Chondrocyte (in vitro differentiated cells): ENCODE results near the gene GID4. TPM values are rescaled to one million over a fixed set of nuclear protein-coding genes. Genes with fewer than 3 reads are reported as not detected.

Experiments used
- DNase-seq: peaks from one replicate; pipeline ENCODE4 v3.0.0; 2021; ENCODE audit warnings: mixed read lengths, low spot score
- H3K27ac Mint-ChIP-seq: one replicate; pipeline ENCODE4 v1.8.0; 2021; ENCODE audit warnings: mild to moderate bottlenecking, moderate library complexity, mixed read lengths; ENCODE audit not compliant: unreplicated experiment
- H3K27me3 Mint-ChIP-seq: 2 replicates; pipeline ENCODE4 v1.8.0; 2021; ENCODE audit warnings: low read depth, mixed read lengths
- H3K36me3 Mint-ChIP-seq: 2 replicates; pipeline ENCODE4 v1.8.0; 2021; ENCODE audit warnings: low read depth, mixed read lengths
- H3K4me1 Mint-ChIP-seq: 2 replicates; pipeline ENCODE4 v1.8.0; 2021; ENCODE audit warnings: low read depth, mild to moderate bottlenecking, mixed read lengths
- H3K4me3 Mint-ChIP-seq: one replicate; pipeline ENCODE4 v1.8.0; 2021; ENCODE audit warnings: mild to moderate bottlenecking, moderate library complexity, mixed read lengths; ENCODE audit not compliant: unreplicated experiment
- H3K9me3 Mint-ChIP-seq: 2 replicates; pipeline ENCODE4 v1.8.0; 2021; ENCODE audit warnings: low read depth, mixed read lengths
- CTCF ChIP-seq: fragments of 200-600 bp; sonication (generic); IDR thresholded peaks from 2 replicates; pipeline ENCODE4 v1.5.0; 2021; ENCODE audit warnings: antibody characterized with exemption, mild to moderate bottlenecking, moderate library complexity
- long read RNA-seq: library from polyadenylated mRNA; stranded (forward); transcript quantifications from one replicate; pipeline ENCODE4 v2.0.0, GENCODE V29; 2021
- total RNA-seq: library from RNA; stranded (reverse); gene quantifications from 3 replicates; pipeline ENCODE4 v1.2.1, GENCODE V29; 2021

GID4 gene
- 9.7 to 10.5 TPM (median 9.8 TPM) in 3 replicates for total RNA-seq
- long read RNA-seq, full-length matches to known transcripts = 6 of 8 reads
- long read RNA-seq, partial matches to known transcripts = 0 of 8 reads
- long read RNA-seq, other reads (novel, unspliced or antisense) = 2 of 8 reads

- H3K36me3 Mint-ChIP-seq = peaks cover 2% of the 10 kb centered on the region
These were observed at the start of gene GID4, which contains the start of gene ATPAF2 for GRCh38 chr17:18038861-18039534. TSS of gene GID4 (plus strand) at chr17:18039408. CDS start at chr17:18039465, 57 bp downstream. TSS of gene ATPAF2 (minus strand) at chr17:18039168. CDS start at chr17:18039013, 155 bp downstream.

GRCh38 chr17:17989618-17990017 lies 49.6 kb upstream of the GID4 start:
- Mint-ChIP-seq H3K4me1 (peaks cover 15% of the 10 kb centered on the region), H3K9me3 (no peaks in the 10 kb centered on the region), H3K36me3 (no peaks in the 10 kb centered on the region), H3K4me3 (no peak overlapping the region), H3K27me3 (no peaks in the 10 kb centered on the region), H3K27ac (no peak overlapping the region)
- no peak for DNase-seq
- TF ChIP-seq CTCF = no peak

More at GRCh38 chr17:18038861-18039534, at the start of gene GID4, which contains the start of gene ATPAF2:
- peak; percentile 53 for TF ChIP-seq CTCF
- H3K27me3 Mint-ChIP-seq = no peaks in the 10 kb centered on the region
- peak within 1 kb of the TSS; percentile 99 for H3K4me3 Mint-ChIP-seq
- H3K9me3 Mint-ChIP-seq = no peaks in the 10 kb centered on the region
- peak; percentile 100 for DNase-seq
- peak within 1 kb of the TSS; percentile 96 for H3K27ac Mint-ChIP-seq
- peaks cover 47% of the 10 kb centered on the region for H3K4me1 Mint-ChIP-seq

GRCh38 chr17:17990282-17990681 lies 48.9 kb upstream of the GID4 start:
- peaks cover 21% of the 10 kb centered on the region for H3K4me1 Mint-ChIP-seq
- H3K36me3 Mint-ChIP-seq = no peaks in the 10 kb centered on the region
- H3K4me3 Mint-ChIP-seq = no peak overlapping the region
- TF ChIP-seq CTCF = no peak
- H3K27me3 Mint-ChIP-seq = no peaks in the 10 kb centered on the region
- DNase-seq = no peak
- no peaks in the 10 kb centered on the region for H3K9me3 Mint-ChIP-seq
- H3K27ac Mint-ChIP-seq = peak overlapping the region; percentile 54

- Mint-ChIP-seq H3K36me3 (peaks cover 2% of the 10 kb centered on the region), H3K4me1 (peaks cover 21% of the 10 kb centered on the region), H3K9me3 (no peaks in the 10 kb centered on the region)
These were observed 45.8 kb upstream of the GID4 start for GRCh38 chr17:17993366-17993765.

More at GRCh38 chr17:17993366-17993765, 45.8 kb upstream of the GID4 start:
- no peak overlapping the region for H3K27ac Mint-ChIP-seq
- no peak for DNase-seq
- H3K4me3 Mint-ChIP-seq = no peak overlapping the region
- H3K27me3 Mint-ChIP-seq = no peaks in the 10 kb centered on the region
- no peak for TF ChIP-seq CTCF
